Stimulated activated CD8-positive, alpha-beta memory T cell treated with anti-CD3 and anti-CD28 coated beads, Interleukin-12 subunit alpha, Interleukin-12 subunit beta, amount 100 ng/mL, for 4 hours (primary cell): Measurements from ENCODE around the gene TSKU.
"Not testable (repeated sequence)": the region's sequence is repeated elsewhere in the genome, so short reads cannot be mapped to it uniquely, and the experiment has no call there.

ENCODE experiments used
- DNase-seq: peaks from one replicate; pipeline ENCODE4 v3.0.0-alpha.2; 2020; ENCODE audit warnings: low read depth

Gene TSKU

DNA sequence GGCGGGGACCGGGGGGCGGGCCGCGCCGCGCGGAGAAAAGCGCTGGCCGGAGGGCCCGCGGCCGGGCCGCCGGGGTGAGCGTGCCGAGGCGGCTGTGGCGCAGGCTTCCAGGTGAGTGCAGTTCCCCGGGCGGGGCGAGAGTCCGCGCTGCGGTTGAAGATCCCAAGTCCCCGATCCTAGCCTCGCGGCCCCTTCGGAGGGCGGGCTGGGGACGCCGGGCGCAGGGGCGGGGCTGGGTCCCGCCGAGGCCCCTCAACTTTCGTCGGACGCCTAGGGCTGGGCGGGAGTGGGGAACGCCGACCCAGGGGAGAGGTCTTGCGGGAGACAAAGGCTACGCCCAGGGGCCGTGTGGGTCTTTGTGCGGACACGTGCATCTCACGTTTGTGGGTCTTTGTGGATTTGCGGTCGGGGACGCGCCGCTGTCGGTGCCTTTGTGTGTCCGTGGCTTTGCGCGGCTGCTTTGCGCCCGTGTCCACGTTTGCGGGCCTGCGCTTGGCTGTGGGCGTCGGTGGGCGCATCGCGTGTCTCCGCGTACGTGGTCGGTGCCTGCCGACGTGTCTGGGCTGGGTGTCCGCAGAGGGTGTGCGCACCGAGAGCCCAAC lies at the start of gene TSKU:
TSKU (plus strand) TSS at position 63 of the 602 bp plus-strand sequence. CDS start 12,261 bp downstream, outside the sequence.
- no peak for DNase-seq

DNA sequence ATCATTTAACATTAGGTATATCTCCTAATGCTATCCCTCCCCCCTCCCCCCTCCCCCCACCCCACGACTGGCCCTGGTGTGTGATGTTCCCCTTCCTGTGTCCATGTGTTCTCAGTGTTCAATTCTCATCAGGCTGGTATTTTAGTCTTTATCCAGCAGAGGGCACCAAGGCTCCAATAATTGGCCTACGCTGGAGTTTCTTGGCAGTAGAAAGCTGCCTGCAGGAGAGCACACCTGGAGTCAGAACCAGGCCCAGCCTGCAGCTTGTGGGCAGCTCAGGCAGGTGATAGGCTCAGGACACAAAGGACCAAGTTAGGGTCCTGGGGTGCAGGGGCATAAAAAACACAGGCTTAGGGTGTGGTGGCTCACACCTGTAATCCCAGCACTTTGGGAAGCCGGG lies 49.2 kb upstream of the TSKU start:
- not testable (repeated sequence) for DNase-seq

- no peak for DNase-seq
Observed at GRCh38 chr11:76734456-76735420, 48.4 kb upstream of the TSKU start.

DNA sequence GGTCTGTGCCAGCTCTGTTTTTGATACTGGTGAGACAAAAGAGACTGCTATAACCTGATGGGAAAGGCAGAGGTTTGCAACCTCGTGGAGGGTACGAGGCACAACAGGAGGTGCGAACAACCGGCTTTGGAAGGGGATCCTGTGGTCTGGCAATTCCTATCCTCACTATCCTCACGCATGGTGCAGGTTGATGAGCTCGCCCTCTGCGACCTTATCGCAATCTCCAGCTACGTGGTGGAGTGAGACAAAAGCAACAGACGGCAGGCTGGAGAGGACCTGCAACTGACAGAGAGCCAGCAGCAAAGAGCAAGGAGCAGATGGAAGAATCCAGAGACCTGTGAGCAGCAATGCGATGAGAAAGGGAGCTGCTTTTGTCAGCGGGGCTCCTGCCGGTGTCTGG lies 47.3 kb upstream of the TSKU start:
- DNase-seq, result no peak

- DNase-seq, result no peak
Observed at GRCh38 chr11:76736266-76736665, 46.9 kb upstream of the TSKU start.

GRCh38 chr11:76736773-76737495 lies 46.2 kb upstream of the TSKU start:
- DNase-seq, result no peak

- no peak for DNase-seq
Observed at GRCh38 chr11:76738618-76739240, 44.4 kb upstream of the TSKU start.

GRCh38 chr11:76739798-76740197 lies 43.4 kb upstream of the TSKU start:
- DNase-seq, result no peak

DNA sequence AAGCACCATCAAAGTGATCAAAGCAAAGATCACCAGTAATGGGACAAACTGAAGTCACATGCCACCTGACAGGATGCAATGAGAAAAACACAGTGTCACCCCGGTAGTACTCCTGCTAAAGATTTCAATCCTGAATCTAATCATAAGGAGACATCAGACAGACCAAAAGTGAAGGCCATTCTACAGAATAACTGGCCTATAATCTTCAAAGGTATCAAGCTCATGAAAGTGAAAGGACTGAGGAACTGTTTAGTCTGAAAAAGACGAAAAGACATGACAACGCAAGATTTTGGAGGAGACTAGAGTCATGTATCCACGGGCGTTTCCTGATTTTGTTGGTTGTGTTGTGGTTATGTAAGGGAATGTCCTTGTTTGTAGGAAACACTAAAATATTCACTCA lies 42.4 kb upstream of the TSKU start:
- DNase-seq, result no peak

GRCh38 chr11:76742902-76743301 lies 40.3 kb upstream of the TSKU start:
- no peak for DNase-seq

GRCh38 chr11:76744186-76745043 lies 38.7 kb upstream of the TSKU start:
- no peak for DNase-seq

DNA sequence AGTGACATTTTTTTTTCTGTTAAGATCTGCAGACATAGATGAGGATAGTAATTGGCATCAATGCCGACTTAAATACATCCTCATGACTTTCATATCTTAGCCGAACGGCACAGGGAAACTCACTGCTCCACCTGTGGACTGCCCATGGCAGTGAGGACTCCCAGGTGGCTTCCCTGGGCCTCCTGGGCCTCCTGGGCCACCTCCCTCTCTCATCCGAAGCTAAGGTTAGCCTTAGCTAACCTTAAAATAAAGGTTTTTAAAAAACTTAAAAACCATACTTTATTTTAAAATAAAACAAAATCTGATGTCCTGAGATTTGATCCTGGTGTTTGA lies 38.1 kb upstream of the TSKU start:
- no peak for DNase-seq

GRCh38 chr11:76745561-76746207 lies 37.5 kb upstream of the TSKU start:
- no peak for DNase-seq

DNA sequence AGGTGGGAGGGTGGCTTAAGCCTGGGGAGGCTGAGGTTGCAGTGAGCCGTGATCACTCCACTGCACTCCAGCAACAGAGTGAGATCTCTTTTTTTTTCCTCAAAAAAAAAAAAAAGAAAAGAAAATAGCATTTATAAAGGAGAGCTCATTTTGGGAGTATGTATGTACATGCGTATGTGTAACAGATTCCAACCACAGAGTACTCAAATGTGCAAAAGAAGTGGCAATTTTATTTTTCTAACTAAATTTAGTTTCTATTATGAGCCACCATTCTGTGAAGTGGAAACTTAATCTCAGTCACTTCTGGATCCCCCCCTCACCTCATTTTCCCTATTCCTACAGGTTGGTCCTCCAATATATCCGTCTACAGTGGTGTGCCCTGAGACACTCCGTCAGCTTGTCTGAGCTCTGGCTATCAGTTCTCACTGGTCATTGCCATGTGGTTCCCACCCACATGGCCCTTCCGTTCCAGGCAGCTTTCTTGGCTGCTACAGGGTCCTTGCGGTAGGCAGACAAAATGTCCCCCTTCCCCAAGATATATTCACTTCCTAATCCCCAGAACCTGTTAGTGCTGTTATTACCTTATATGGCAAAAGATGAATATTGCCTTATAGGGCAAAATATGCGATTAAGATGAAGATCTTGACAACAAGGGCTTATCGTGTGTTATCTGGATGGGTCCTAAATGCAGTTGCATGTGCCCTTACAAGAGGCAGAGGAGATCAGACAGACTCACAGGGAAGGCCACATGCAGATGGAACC lies 35.8 kb upstream of the TSKU start:
- no peak for DNase-seq

DNA sequence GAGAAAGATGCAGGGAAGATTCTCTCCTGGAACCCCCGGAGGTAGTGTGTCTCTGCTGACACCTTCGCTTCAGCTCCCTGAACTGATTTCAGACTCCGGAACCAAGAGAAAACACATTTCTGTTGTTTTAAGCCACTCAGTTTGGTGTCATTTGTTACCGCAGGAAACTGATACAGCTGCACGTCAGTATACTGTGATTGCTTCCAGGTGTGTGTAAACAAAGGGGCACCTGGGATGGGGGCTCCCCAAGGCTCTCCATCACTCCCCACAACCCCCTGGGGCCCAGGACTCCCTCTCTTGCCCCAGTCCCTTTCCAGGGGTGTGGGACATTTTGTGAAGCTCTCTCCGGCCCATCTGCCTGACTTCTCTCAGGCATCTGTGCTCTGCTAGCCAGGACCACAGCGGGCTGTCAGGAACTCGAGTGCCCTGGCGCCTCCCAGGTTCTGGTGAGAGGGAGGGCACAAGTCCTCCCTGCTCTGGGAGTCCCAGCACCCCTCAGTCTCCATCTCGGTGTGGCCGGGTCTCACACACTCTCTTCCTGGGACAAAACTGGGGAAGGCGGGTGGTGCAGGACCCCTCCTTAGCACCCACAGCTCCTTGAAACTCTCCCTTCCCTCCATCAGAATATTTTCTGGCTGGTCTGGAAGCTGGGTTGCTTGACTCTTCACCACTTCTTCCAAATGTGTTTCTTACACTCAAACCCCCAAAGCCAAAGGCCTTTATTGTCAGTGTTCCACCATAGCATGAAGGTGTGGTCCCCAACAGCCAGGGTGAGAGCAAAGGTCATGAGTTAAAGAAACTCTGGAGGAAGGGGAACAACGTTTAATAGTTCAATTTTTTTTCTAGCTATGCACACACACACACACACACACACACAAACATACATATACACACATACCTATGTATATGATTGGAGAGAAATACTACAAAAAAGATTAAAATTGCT lies 35.0 kb upstream of the TSKU start:
- no peak for DNase-seq

- DNase-seq, result no peak
Observed at GRCh38 chr11:76748948-76749347, 34.2 kb upstream of the TSKU start.

- DNase-seq, result no peak
Observed at GRCh38 chr11:76750067-76750466, 33.1 kb upstream of the TSKU start.

- DNase-seq, result no peak
Observed at GRCh38 chr11:76750746-76751145, 32.4 kb upstream of the TSKU start.
